GM12865 (cell line): ENCODE measurements around the gene ZCCHC8.
A peak's percentile ranks its signal among the peaks of the same experiment; 100 is the strongest.
"Not testable (repeated sequence)": the region's sequence is repeated elsewhere in the genome, so short reads cannot be mapped to it uniquely, and the experiment has no call there.

Source experiments
- DNase-seq: peaks from one replicate; pipeline ENCODE4 v3.0.0; 2010; ENCODE audit warnings: low read depth
- H3K4me3 ChIP-seq: 2 replicates; pipeline ENCODE4 v1.5.1; 2011; ENCODE audit warnings: mild to moderate bottlenecking, low read depth, low read length, control low read depth
- TF ChIP-seq, protein P1 (sequence below): IDR thresholded peaks from 2 replicates; pipeline ENCODE4 v1.5.1; 2011; ENCODE audit warnings: low read length, control low read depth, low read depth, inconsistent platforms; ENCODE audit not compliant: insufficient read depth; ENCODE audit errors: missing control alignments

The ZCCHC8 gene

DNA sequence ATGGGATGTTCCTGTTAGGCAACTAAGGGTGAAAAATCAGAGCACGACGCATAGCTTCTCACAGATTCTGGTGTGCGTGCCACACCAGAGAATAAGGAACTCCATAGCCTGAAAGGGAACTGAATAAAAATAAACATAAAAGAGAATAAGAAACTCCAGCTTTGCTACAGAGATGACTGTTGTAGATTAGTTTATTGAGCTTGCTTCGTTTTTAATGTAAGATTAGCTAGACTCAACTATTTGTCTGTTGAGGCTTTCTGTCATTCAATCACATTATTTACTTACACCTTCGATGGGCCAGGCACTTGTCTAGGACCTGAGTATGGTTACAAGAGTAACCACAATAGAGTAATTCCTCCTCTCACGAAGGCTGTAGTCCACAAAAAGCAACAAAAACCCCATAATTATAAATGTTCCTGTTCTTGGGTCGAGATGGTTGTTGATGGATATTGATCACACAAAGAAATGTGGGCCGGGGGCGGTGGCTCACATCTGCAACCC lies 807 bp upstream of the ZCCHC8 start:
- DNase-seq, result peak; percentile 31
- TF ChIP-seq, protein P1, sequence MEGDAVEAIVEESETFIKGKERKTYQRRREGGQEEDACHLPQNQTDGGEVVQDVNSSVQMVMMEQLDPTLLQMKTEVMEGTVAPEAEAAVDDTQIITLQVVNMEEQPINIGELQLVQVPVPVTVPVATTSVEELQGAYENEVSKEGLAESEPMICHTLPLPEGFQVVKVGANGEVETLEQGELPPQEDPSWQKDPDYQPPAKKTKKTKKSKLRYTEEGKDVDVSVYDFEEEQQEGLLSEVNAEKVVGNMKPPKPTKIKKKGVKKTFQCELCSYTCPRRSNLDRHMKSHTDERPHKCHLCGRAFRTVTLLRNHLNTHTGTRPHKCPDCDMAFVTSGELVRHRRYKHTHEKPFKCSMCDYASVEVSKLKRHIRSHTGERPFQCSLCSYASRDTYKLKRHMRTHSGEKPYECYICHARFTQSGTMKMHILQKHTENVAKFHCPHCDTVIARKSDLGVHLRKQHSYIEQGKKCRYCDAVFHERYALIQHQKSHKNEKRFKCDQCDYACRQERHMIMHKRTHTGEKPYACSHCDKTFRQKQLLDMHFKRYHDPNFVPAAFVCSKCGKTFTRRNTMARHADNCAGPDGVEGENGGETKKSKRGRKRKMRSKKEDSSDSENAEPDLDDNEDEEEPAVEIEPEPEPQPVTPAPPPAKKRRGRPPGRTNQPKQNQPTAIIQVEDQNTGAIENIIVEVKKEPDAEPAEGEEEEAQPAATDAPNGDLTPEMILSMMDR, result no peak
- H3K4me3 ChIP-seq, result peak overlapping the region; percentile 78

DNA sequence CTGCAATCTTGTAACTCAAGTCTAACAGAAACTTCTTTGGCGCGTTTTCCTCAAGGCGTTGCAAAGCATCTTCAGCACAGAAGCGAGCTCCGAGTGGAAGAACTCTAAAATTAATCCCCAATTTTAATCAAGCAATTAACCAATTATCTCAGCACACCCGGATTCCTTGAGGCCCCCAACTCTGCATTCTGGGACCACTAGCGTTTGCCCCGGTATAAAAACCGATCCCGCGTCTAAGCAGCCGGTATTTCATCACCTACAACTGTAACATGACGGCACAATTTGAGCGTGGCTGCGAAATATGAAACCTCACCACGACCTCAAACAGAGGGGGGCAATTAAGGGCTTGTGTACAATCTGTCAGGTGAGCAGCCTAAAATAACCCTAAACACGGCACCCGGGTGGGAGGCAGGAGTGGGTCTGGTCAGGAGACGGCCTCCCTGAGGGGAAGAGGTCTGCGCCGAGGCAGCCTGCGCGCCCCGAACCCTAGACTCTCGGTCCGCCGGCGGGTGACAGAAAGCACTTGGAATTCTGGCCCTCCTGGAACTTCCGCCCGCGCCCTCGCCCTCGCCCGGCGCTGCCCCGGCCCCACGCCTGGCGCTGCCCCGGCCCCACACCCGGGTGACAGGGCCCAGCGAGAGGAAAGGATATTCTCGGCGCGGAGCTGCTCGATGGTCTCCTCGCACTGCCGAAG lies 594 bp downstream of the ZCCHC8 start:
- H3K4me3 ChIP-seq, result peak overlapping the region; percentile 78
- TF ChIP-seq, protein P1, result no peak
- DNase-seq, result peak; percentile 72

DNA sequence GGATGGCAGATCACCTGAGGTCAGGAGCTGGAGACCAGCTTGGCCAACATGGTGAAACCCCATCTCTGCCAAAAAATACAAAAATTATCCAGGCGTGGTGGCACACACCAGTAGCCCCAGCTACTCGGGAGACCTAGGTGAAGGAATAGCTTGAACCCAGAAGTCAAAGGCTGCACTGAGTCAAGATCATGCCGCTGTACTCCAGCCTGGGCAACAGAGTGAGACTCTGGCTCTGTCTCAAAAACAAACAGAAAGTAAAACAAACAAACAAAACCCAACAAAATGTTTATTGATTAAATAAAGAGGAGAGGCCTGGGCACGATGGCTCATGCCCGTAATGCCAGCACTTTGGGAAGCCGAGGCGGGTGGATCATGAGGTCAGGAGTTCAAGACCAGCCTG lies 5.5 kb downstream of the ZCCHC8 start:
- TF ChIP-seq, protein P1, result no peak
- DNase-seq, result no peak
- no peak overlapping the region for H3K4me3 ChIP-seq

DNA sequence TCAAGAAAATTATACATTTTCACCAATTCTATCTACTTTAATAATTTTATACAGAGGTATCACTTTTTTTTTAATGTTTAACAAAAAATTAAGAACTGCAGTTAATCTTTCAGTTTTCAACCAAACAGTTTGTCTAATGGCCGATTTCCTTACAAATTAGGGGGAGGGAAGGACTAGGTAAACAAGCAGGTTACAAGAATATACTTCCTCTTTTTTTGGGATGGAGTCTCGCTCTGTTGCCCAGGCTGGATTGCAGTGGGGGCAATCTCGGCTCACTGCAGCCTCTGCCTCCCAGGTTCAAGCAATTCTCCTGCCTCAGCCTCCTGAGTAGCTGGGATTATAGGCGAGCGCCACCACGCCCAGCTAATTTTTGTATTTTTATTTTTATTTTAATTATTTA lies 7.5 kb downstream of the ZCCHC8 start:
- not testable (repeated sequence) for H3K4me3 ChIP-seq, DNase-seq

DNA sequence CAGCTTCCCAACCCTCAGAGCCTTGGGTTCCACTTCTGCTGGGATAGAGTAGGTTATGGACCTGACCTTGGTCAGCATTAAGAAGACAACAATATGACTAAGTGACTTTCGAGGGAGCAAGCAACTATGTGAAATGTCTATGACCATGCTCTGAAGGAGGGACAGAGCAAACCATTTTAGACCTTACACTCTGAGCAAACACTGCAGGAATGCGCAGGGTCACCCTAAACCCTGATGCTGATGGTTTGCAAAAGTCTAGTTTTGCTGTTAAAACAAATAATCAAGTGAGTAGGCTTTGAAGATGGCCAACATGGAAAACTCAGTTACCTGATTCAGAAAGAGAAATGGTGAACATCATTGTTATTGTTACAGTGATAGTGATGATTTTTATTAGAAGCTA lies 8.7 kb downstream of the ZCCHC8 start:
- H3K4me3 ChIP-seq, result no peak overlapping the region
- DNase-seq, result no peak
- TF ChIP-seq, protein P1, result no peak

DNA sequence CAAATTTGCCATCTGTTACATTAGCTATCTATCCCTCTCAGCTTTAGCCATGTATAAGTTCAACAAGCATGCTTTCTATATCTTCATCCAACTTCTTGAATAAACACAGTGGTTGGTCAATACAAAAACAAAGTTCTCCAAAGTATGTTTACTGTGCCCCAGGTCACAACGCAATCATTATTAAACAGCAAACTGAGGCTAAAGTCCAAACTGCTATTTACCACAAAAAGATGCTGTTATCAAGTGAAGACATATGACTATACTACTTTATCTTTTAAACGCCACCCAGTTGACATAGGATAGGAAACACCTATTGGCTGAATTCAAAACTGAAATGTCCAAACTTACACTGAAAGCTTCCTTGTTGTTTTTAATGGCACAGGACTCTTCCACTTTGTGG lies 11.7 kb downstream of the ZCCHC8 start:
- TF ChIP-seq, protein P1, result no peak
- no peak for DNase-seq

DNA sequence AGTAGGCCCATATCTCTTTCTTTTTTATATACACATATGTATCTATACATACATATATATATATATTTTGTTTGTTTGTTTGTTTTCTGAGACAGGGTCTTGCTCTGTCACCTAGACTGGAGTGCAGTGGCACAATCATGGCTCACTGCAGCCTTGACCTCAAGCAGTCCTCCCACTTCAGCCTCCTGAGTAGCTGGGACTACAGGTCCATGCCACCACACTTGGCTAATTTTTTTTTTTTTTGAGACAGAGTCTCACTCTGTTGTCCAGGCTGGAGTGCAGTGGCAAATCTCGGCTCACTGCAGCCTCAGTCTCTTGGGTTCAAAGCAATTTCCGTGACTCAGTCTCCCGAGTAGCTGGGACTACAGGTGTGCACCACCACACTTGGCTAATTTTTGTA lies 12.9 kb downstream of the ZCCHC8 start:
- H3K4me3 ChIP-seq, DNase-seq: not testable (repeated sequence)

More for the DNA sequence above, 11.7 kb downstream of the ZCCHC8 start:
- no peak overlapping the region for H3K4me3 ChIP-seq

DNA sequence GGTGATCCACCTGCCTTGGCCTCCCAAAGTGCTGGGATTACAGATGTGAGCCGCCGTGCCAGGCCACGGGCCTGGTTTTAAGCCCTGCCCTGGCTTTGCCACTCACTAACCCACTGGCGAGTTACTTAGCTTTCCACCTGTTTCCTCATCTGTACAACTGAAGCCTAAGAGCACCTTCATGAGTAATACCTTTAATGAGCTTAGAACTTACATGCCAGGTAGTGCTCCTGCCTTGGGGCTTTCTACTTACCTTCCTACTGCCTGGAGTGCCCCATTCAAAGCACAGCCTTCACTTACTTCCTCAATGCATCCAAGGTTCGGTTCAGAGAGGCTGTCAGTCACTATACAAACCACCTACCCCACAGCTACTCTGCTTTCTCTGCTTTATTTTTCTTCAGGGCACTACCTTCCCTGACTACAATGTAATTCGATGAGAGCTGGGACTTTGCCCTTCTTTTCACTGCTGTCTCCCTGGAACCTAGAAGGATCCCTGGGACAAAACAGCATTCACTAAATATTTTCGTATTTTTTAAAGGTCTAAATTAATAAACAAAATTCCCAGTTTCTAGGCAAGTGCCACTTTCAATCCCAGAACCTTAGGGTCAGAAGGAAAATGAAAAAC lies 13.8 kb downstream of the ZCCHC8 start:
- TF ChIP-seq, protein P1, result no peak
- DNase-seq, result no peak
- no peak overlapping the region for H3K4me3 ChIP-seq

DNA sequence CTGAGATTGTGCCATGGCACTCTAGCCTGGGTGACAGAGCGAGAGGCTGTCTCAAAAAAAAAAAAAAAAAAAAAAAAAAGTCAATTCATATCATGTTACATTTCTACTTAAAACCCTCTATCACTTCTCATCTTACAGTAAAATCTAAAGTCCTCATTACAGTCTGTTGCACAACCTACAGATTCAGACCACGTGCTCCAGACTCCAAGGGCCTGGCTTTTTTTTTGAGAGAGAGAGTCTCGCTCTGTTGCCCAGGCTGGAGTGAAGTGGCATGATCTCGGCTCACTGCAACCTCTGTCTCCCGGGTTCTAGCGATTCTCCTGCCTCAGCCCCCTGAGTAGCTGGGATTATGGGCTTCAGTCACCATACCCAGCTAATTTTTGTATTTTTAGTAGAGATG lies 14.4 kb downstream of the ZCCHC8 start:
- not testable (repeated sequence) for DNase-seq

DNA sequence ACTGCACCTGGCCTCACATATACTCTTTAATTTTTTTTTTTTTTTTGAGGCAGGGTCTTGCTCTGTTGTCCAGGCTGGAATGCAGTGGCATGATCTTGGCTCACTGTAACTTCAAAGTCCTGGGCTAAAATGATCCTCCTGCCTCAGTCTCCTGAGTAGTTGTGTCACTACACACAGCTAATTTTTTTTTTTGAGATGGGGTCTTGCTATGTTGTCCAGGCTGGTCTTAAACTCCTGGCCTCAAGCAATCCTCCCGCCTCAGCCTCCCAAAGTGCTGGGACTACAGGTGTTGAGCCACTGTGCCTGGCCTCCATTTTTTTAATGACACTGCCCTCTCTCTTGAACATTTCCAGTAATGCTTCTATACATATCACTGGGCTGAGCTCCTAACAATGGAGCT lies 16.3 kb downstream of the ZCCHC8 start:
- not testable (repeated sequence) for H3K4me3 ChIP-seq, DNase-seq

More for the DNA sequence above, 14.4 kb downstream of the ZCCHC8 start:
- H3K4me3 ChIP-seq, result not testable (repeated sequence)
